Hepatocyte (in vitro differentiated cells): ENCODE data around the gene IDUA.

Experiments
- EZH2 ChIP-seq: fragments of 200-600 bp; sonication (generic); IDR thresholded peaks from 2 replicates; pipeline ENCODE4 v1.6.1; 2016; ENCODE audit warnings: antibody characterized with exemption, mild to moderate bottlenecking, borderline replicate concordance
- TF ChIP-seq, protein P1 (sequence below): fragments of 200-600 bp; sonication (generic); IDR thresholded peaks from 2 replicates; pipeline ENCODE4 v1.5.1; 2016; ENCODE audit warnings: antibody characterized with exemption, mild to moderate bottlenecking; ENCODE audit not compliant: poor library complexity

DNA sequence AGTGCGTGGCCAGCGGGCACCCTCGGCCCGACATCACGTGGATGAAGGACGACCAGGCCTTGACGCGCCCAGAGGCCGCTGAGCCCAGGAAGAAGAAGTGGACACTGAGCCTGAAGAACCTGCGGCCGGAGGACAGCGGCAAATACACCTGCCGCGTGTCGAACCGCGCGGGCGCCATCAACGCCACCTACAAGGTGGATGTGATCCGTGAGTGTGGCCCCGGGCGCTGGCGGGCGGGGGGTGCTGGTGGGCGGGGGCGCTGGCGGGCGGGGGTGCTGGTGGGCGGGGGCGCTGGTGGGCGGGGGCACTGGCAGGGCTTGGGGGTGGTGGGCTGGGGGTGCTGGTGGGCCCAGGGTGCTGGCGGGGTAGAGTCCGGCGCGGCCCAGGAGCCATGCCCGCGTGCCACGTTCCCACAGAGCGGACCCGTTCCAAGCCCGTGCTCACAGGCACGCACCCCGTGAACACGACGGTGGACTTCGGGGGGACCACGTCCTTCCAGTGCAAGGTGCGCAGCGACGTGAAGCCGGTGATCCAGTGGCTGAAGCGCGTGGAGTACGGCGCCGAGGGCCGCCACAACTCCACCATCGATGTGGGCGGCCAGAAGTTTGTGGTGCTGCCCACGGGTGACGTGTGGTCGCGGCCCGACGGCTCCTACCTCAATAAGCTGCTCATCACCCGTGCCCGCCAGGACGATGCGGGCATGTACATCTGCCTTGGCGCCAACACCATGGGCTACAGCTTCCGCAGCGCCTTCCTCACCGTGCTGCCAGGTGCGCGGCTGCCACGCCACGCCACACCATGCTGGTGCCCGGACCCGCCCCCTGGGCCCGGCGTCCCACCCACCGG is 37.3 kb downstream of the IDUA start:
- TF ChIP-seq, protein P1, sequence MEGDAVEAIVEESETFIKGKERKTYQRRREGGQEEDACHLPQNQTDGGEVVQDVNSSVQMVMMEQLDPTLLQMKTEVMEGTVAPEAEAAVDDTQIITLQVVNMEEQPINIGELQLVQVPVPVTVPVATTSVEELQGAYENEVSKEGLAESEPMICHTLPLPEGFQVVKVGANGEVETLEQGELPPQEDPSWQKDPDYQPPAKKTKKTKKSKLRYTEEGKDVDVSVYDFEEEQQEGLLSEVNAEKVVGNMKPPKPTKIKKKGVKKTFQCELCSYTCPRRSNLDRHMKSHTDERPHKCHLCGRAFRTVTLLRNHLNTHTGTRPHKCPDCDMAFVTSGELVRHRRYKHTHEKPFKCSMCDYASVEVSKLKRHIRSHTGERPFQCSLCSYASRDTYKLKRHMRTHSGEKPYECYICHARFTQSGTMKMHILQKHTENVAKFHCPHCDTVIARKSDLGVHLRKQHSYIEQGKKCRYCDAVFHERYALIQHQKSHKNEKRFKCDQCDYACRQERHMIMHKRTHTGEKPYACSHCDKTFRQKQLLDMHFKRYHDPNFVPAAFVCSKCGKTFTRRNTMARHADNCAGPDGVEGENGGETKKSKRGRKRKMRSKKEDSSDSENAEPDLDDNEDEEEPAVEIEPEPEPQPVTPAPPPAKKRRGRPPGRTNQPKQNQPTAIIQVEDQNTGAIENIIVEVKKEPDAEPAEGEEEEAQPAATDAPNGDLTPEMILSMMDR: no peak
- no peak for TF ChIP-seq EZH2
